Bone marrow (tissue), 2 donors: ENCODE data around the gene ECE1.
"Not testable (repeated sequence)": the region's sequence is repeated elsewhere in the genome, so short reads cannot be mapped to it uniquely, and the experiment has no call there.

ENCODE experiments used
- DNase-seq, 2 donors: peaks; one replicate each; lab custom pipeline; 2025; lab: John Stamatoyannopoulos, UW

ECE1 gene

GRCh38 chr1:21229246-21230000 is 60.8 kb downstream of the ECE1 start:
- no peak for DNase-seq

GRCh38 chr1:21228224-21228623 is 62.0 kb downstream of the ECE1 start:
- DNase-seq: not testable (repeated sequence)

DNA sequence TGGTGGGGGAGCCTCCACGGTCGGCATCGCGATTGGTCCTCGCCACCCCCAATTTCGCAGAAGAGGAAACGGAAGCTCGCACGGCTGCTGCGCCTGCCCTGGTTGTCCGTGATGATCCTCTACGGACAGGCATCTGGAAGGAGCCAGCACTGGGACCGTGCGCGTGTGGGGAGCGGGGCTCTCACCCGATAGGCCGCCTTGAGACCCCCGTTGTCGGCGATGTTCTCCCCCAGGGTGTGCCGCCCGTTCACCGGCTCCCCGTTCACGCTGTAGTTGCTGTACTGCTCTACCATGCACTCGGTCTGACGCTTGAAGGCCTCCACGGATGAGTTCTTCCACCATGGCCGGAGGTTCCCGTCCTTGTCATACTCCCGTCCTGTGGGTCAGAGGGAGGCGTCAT is 65.2 kb downstream of the ECE1 start:
- no peak for DNase-seq

DNA sequence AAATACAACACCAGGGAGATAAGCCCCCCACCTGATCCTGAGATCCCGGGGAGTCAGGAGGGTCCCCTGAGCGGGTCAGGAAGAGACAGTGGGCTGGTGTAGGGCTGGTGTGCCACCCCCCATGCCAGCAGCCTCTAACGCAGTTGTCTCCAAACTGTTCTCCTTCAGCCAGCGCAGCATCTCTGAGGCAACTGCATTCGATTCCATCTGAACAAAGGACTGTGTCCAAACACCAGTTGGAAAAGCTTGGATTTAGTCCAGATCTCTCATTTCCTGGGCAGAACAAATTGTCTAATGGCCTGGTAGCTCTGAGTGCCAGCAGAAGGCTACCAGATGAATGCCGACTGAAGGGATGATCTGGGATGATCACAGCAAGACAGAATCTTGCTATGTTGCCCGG is 69.4 kb downstream of the ECE1 start:
- DNase-seq: no peak

DNA sequence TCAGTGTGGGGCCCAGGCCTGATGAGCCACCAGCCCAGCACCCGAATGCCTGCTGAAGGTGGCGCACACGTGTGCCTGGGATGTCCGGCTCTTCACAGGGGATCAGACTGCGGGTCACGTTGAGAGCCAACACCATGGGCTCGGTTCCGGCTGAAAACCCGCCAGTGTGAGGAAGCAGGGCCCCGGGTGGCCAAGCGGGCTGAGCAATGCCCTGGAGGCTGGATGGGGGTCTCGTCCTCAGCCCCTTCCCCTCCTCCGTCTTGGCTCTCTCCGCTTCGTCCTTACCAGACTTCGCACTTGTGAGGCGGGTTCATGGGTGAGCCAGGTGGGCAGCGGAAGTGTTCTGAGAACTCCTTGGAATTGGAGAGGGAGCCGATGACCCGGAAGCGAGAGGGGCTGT is 70.6 kb downstream of the ECE1 start:
- no peak for DNase-seq

DNA sequence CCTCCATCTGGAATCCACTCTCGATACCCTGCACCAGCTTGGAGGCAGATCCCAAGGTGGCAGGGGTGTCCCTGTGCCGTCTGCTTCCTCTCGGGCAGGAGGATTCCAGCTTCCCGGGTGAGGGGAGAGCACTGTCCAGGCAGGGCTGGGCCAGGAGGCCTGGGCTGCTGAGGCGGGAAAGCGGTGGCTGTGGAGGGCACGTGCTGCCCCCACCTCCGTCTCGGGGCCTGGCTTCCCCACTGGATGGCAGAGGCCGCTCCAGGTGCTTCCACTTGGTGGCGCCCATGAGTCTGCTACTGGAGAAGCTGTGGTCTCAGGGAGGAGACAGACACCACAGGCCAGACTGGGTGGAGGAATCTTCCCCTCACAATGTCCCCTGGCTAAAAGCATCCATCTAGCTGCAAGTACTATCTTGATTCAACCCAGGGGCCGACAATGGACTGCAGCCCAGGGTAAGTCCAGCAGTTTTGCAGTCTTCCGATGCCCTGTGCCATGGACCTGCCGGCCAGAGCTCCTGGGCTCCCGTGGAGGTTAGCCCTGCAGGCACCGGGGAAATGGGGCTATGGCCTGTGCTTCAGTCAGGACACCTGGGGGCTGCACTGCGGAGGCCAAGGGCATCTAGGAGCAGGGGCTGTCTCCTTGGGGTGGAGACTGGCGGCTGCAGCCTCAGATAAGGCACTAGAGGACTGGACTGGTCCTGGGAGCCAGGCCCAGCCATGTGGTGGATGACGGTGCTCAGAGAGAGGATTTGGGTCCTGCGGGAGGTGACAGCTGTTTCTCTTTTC is 72.3 kb downstream of the ECE1 start:
- DNase-seq: no peak

GRCh38 chr1:21216835-21217811 is 73.1 kb downstream of the ECE1 start:
- DNase-seq: peak in 1 of 2 donors; percentile 6

DNA sequence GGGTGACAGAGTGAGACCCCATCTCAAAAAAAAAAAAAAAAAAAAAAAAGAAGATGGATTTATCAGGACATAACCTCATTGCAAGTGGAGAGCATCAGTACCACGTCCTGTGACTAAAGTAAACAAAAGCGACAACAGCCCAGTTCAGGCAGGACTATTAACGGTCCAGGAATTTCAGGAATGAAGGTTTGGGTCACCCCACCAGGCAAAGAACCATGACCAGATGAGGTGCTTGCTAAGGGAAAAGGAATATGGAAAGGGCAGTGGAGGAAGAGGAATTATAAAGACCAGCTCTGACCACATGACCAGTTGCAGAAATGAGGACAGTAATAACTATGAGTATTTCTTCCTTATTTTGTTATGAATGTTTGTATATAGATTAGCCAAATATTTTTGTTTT is 78.1 kb downstream of the ECE1 start:
- no peak for DNase-seq

- not testable (repeated sequence) for DNase-seq
Measured at GRCh38 chr1:21208137-21208700, 82.0 kb downstream of the ECE1 start.

DNA sequence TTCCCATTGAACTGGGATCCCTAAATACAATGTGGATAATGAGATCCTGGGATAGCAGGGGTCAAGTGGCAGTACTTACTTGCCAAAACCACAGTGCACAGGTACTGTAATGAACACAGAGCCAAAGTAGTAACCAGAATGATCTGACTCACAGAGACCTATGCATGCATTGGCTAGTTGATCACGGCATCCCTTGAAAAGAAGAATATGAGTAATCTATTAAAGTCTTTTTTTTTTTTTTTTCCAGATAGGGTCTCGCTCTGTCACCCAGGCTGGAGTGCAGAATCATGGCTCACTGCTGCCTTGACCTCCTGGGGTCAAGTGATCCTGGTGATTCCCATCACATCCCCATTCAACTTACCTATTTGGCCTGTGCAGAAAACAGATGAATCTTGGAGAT is 84.1 kb downstream of the ECE1 start:
- DNase-seq: no peak

- DNase-seq: no peak
Measured at GRCh38 chr1:21205416-21205815, 84.8 kb downstream of the ECE1 start.

GRCh38 chr1:21201650-21202049 is 88.6 kb downstream of the ECE1 start:
- DNase-seq: no peak

- not testable (repeated sequence) for DNase-seq
Measured at GRCh38 chr1:21201238-21201637, 89.0 kb downstream of the ECE1 start.

GRCh38 chr1:21200767-21201166 is 89.5 kb downstream of the ECE1 start:
- DNase-seq: no peak

- DNase-seq: no peak
Measured at GRCh38 chr1:21198929-21199328, 91.3 kb downstream of the ECE1 start.

DNA sequence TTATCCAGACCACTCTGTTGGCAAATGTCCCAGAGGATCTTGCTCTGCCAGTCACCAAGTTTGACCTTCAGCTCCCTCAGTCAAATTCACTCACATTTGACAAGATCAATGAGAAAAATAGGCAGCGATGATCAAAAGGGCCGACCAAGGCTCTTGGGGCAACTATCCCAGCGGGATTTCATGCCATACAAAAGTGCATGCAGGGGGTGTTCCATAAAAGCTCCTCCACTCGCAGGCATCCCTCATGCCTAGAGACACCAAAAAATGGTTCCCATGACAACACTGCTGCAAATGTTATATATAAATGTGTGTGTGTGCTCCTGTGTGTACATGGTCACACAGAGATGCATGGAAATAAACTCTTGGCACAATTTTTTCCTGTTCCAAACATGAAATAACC is 97.4 kb downstream of the ECE1 start:
- no peak for DNase-seq

- DNase-seq: no peak
Measured at GRCh38 chr1:21192284-21192683, 98.0 kb downstream of the ECE1 start.

DNA sequence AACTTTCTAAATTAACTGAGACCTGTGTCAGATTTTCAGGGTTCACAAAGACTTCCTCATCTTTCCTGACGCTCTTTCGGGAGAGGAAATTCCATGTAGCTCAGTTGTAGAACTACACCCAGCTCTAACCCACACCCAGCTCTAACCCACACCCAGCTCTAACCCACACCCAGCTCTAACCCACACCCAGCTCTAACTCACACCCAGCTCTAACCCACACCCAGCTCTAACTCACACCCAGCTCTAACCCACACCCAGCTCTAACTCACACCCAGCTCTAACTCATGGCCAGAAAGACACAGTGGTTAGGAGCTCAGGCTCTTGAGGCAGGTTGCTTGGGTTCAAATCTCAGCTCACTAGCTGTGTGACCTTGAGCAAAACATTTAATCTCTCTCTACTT is 99.5 kb downstream of the ECE1 start:
- not testable (repeated sequence) for DNase-seq

GRCh38 chr1:21189906-21190500 is 100.3 kb downstream of the ECE1 start:
- no peak for DNase-seq

GRCh38 chr1:21189421-21189820 is 100.8 kb downstream of the ECE1 start:
- DNase-seq: no peak

DNA sequence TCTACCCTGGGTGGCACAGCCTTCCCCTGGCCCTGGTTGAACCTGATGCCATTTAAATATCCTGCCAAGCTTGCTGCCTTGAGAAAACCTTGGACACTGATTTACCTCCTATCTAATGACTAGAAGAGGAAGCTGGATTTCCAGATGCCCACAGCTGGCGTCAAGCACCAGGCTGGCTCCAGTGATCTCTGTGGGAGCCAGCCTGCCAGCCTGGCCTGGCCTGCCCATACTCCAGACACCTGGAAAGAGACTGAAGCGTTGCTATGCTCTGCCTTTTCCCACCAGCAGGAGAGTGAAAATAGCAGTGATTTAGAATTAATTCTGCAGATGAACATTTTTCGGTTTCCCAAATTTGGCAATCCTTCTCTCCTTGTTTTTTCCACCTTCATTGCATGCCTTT is 102.0 kb downstream of the ECE1 start:
- DNase-seq: no peak
